Choroid plexus epithelial cell (primary cell): Measurements from ENCODE around the gene DHX57.

Experiments
- DNase-seq: peaks from one replicate; pipeline ENCODE4 v3.0.0-alpha.2; 2010; ENCODE audit warnings: low read depth
- H3K4me3 ChIP-seq: 2 replicates; pipeline ENCODE4 v1.5.1; 2011; ENCODE audit warnings: low read depth, mild to moderate bottlenecking, control low read depth, low read length, moderate library complexity
- CTCF ChIP-seq: conservative IDR thresholded peaks from 2 replicates; pipeline ENCODE4 v1.5.1; 2011; ENCODE audit warnings: low read depth, mild to moderate bottlenecking, control low read depth, inconsistent platforms, low read length, moderate library complexity

DHX57 gene

GRCh38 chr2:38889045-38889444, 13.3 kb upstream of the DHX57 start:
- H3K4me3 ChIP-seq, result no peak overlapping the region
- DNase-seq, result no peak
- TF ChIP-seq CTCF, result no peak

DNA sequence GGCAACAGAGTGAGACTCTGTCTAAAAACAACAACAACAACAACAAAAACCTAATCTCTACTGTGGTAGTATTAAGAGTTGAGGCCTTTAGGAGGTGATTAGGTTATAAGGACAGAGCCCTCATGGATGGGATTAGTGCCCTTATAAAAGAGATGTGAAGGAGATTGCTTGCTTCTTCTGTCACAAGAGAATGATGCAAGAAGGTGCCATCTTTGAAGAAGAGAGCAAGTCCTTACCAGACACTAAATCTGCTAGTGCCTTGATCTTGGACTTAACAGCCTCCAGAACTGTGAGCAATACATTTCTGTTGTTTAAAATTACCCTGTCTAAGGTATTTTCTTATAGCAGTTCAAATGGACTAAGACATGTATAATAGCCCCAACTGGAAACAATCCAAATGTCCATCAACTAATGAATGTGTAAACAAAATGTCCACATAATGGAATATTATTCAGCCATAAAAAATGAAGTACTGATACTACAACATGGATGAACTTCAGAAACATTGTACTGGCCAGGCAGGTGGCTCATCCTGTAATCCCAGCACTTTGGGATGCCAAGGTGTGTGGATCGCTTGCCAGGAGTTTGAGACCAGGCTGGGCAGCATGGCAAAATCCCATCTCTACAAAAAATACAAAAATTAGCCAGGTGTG, 12.3 kb upstream of the DHX57 start:
- TF ChIP-seq CTCF, result no peak
- no peak for DNase-seq
- no peak overlapping the region for H3K4me3 ChIP-seq

- TF ChIP-seq CTCF, result no peak
- DNase-seq, result no peak
- H3K4me3 ChIP-seq, result no peak overlapping the region
These were observed 11.6 kb upstream of the DHX57 start for GRCh38 chr2:38887347-38887746.

DNA sequence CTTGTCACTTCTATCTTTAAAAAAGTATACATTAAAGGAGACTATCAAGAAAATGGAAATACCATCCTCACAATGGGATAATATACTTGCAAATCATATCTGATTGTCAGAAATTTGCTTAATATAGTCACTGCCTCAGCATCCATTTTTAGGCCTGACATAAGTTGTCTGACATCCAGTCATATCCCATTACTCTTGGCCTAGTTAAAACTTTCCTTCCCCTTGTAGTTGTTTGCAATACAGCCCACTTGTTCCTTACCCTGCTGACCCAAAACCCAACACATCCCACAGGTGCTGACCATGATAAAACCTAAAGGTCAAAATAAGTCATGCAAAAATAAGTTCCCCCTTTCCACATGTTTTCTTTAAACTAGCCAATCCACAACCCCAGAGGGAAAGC, 10.3 kb upstream of the DHX57 start:
- no peak for DNase-seq
- H3K4me3 ChIP-seq, result no peak overlapping the region
- no peak for TF ChIP-seq CTCF

- DNase-seq, result no peak
- peak overlapping the region; percentile 71 for H3K4me3 ChIP-seq
- TF ChIP-seq CTCF, result no peak
These were observed 673 bp upstream of the DHX57 start for GRCh38 chr2:38876407-38876806.

DNA sequence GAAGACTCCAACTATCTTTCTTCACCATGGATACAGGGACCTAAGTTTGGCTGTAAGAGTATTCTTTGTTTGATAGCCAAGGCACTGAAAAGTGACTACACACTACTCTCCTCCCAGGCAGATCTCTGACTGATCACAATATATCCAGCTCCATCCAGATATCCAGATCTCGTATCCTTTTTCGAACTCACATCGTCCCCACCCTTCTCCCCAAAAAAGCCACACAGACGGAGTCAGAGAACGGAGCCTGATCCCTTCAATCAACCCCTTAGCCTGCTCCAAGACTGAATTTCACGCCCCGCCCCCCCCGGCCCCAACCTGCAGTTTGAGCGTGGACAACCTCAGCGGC, 533 bp downstream of the DHX57 start:
- H3K4me3 ChIP-seq, result peak overlapping the region; percentile 71
- no peak for DNase-seq
- no peak for TF ChIP-seq CTCF

DNA sequence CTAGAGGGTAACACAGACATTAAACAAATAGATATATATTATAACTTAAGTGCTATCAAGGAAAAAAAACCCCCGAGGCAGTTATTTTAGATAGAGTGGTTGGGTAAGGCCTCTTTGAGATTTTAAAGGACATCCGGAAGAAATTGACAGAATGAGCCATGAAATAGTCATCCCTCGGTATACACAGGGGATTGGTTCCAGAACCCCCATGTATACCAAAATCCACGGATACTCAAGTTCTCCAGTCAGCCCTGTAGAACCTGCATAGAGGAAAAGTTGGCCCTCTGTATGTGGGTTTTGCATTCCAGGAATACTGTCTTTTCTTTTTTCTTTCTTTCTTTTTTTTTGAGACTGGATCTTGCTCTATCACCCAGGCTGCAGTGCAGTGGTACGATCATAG, 2.0 kb downstream of the DHX57 start:
- no peak for DNase-seq
- no peak for TF ChIP-seq CTCF
- H3K4me3 ChIP-seq, result no peak overlapping the region
